Heart right ventricle (tissue), 16 donors: ENCODE results near the gene HOXD9. TPM values are rescaled to one million over a fixed set of nuclear protein-coding genes. Genes with fewer than 3 reads are reported as not detected.

Source experiments
- ATAC-seq, 8 donors: fragments of 200-7000 bp; cut with Tn5 transposase; one replicate each; pipeline ENCODE4 v1.9.1; 2020; ENCODE audit warnings: mild to moderate bottlenecking in 8 of 8, moderate library complexity in 8 of 8, moderate number of reproducible peaks in 1 of 8
- DNase-seq, 2 donors: peaks; one replicate each; pipeline ENCODE4 v3.0.0-alpha.2; 2020
- H3K27ac ChIP-seq, 10 donors: fragments of 200-600 bp; sonication (generic) in 2 of 10; one replicate each; pipeline versions ENCODE4 v1.5.0 to v1.8.0; 2020 to 2022; ENCODE audit warnings: mild to moderate bottlenecking in 3 of 10
- H3K27me3 ChIP-seq, 7 donors: fragments of 200-600 bp; one replicate each; pipeline ENCODE4 v1.8.0; 2021 to 2022; ENCODE audit warnings: mild to moderate bottlenecking in 2 of 7
- H3K36me3 ChIP-seq, 9 donors: fragments of 200-600 bp; sonication (generic) in 1 of 9; one replicate each; pipeline versions ENCODE4 v1.5.0 to v1.8.0; 2020 to 2022; ENCODE audit warnings: mild to moderate bottlenecking in 2 of 9
- H3K4me1 ChIP-seq, 9 donors: fragments of 200-600 bp; sonication (generic) in 1 of 9; one replicate each; pipeline versions ENCODE4 v1.5.0 to v1.8.0; 2020 to 2022; ENCODE audit warnings: mild to moderate bottlenecking in 4 of 9
- H3K4me3 ChIP-seq, 10 donors: fragments of 200-600 bp; sonication (generic) in 2 of 10; one replicate each; pipeline versions ENCODE4 v1.5.0 to v1.8.0; 2020 to 2022; ENCODE audit warnings: mild to moderate bottlenecking in 7 of 10, moderate library complexity in 2 of 10
- H3K9me3 ChIP-seq, 11 donors: fragments of 200-600 bp in 10 of 11; sonication (generic) in 2 of 11; one replicate each; pipeline versions ENCODE4 v1.5.0 to v1.8.0; 2013 to 2022; ENCODE audit warnings: mild to moderate bottlenecking in 2 of 11, control low read depth in 1 of 11, moderate library complexity in 1 of 11
- CTCF ChIP-seq, 9 donors: fragments of 200-600 bp; sonication (generic) in 2 of 9; IDR thresholded peaks; one replicate each; pipeline versions ENCODE4 v1.5.0 to v1.8.0; 2021 to 2022; ENCODE audit warnings: antibody characterized with exemption in 9 of 9, mild to moderate bottlenecking in 5 of 9, moderate library complexity in 1 of 9
- WGBS, 2 donors: extraction: QIAGEN DNeasy Blood & Tissue Kit; methylation state at CpG; one replicate each; pipeline ENCODE4 v1.1.7; 2013; ENCODE audit warnings: inconsistent platforms in 1 of 2; 5-methylcytosine and 5-hydroxymethylcytosine counted together
- intact Hi-C, 10 donors: fragments of 100-400 bp; cut with DNase I; formaldehyde crosslinking; loops; one replicate each; pipeline versions ENCODE4 v1.11.1 to v1.14.2; 2022
- polyA plus RNA-seq, 2 donors: library from polyadenylated mRNA; stranded (reverse); fragments of 200-250 nt; gene quantifications; one replicate each; pipeline ENCODE4 v1.2.3, GENCODE V29; 2013
- total RNA-seq, 10 donors: library from RNA; stranded (reverse); fragmentation: NEBNext Ultra II Directional in 3 of 10; extraction: Animal tissue kit (Norgen Biotek cat#: 25700) in 3 of 10; gene quantifications; one replicate each; pipeline versions ENCODE4 v1.2.1 to v1.2.4, GENCODE V29; 2021 to 2023
- donor health status: Arrhythmogenic right ventricular cardiomyopathy.
- donor health status: ischemic (EF 13 %, LVEDD 7.1; RV severe dilation, severe dysfunction).
- donor health status: healthy with polysubstance abuse.
- donor health status: DM: no; HTN: yes; CAD: no.
- donor health status: DM: no; HTN: no; CAD: no.
- donor health status: ischemic (EF 25% LVEDD 6.9; RV normal size, moderate dysfunction).
- donor health status: ischemic (EF 25% LVEDD 5.7; RV mildly dilated, moderate dysfunction).
- donor health status: healthy.
- donor health status: DM: yes; HTN: yes; CAD: no.
- donor health status: Ischemic cardiomyopathy.
- donor health status: ischemic (EF 35%, LVEDD 5.7; RV mildly dilated, moderate dysfunction).
- donor health status: nonischemic (EF 11% LVEDD 7.7; RV severe dilation, severe dysfunction).
- donor health status: DM: yes; HTN: yes; CAD: no.
- donor health status: PGD.
- donor health status: ischemic (EF 29% LVEDD 5.4; RV normal size, mild dysfunction).
- donor health status: nonischemic (EF 23%, LVEDD 6.1; RV moderate dilation, normal function).

The HOXD9 gene
- total and polyA plus RNA-seq, 12 donors = 0.15 to 0.29 (median 0.22) TPM; not detected in 8

- peaks cover 0 to 45% (median 11%) of the 10 kb centered on the region in 9 donors for H3K4me1 ChIP-seq
- intact Hi-C loops = loop anchor here in 2 of 10 donors (5.0 to 10.0 kb wide), 2 partner anchors 321 to 684 kb away; no protein-coding TSS in a partner anchor
- WGBS, 2 donors = 11 to 13% methylated on average over 15 of the region's 15 CpGs
- TF ChIP-seq CTCF (IDR thresholded peaks at IDR 0.05) = no peak
- no peak for ATAC-seq
- H3K27ac ChIP-seq = peak overlapping the region in 2 of 10 donors; percentile 43 to 80
- DNase-seq = no peak
- H3K9me3 ChIP-seq = no peaks in the 10 kb centered on the region
- H3K4me3 ChIP-seq = peak overlapping the region in 6 of 10 donors; percentile 35 to 51 (median 42)
- H3K27me3 ChIP-seq = peaks cover 40 to 99% (median 96%) of the 10 kb centered on the region in 7 donors
- no peaks in the 10 kb centered on the region for H3K36me3 ChIP-seq
Measured at GRCh38 chr2:176130957-176131847, 8.7 kb downstream of the HOXD9 start.

- no peak for TF ChIP-seq CTCF (IDR thresholded peaks at IDR 0.05)
- intact Hi-C loops = loop anchor here in 2 of 10 donors (5.0 to 10.0 kb wide), 2 partner anchors 320 to 683 kb away; no protein-coding TSS in a partner anchor
- 23 to 27% methylated on average over 4 of the region's 4 CpGs for WGBS, 2 donors
- H3K4me1 ChIP-seq = peaks cover 0 to 51% (median 14%) of the 10 kb centered on the region in 9 donors
- H3K36me3 ChIP-seq = no peaks in the 10 kb centered on the region
- peaks cover 46 to 99% (median 96%) of the 10 kb centered on the region in 7 donors for H3K27me3 ChIP-seq
- DNase-seq (no peak), ATAC-seq (no peak)
- H3K4me3 ChIP-seq = peak overlapping the region in 3 of 10 donors; percentile 2 to 51 (median 36)
- H3K9me3 ChIP-seq = no peaks in the 10 kb centered on the region
- peak overlapping the region in 1 of 10 donors; percentile 80 for H3K27ac ChIP-seq
Measured at GRCh38 chr2:176131848-176132158, 9.3 kb downstream of the HOXD9 start.

- DNase-seq = no peak
- WGBS, 2 donors = 9 to 16% methylated on average over 33 of the region's 33 CpGs
Measured at GRCh38 chr2:176132205-176133171, 10.0 kb downstream of the HOXD9 start.

More at GRCh38 chr2:176132205-176133171, 10.0 kb downstream of the HOXD9 start:
- Histone ChIP-seq H3K27ac (peak overlapping the region in 1 of 10 donors; percentile 0), H3K9me3 (no peaks in the 10 kb centered on the region), H3K4me1 (peaks cover 0 to 47% (median 16%) of the 10 kb centered on the region in 9 donors), H3K36me3 (no peaks in the 10 kb centered on the region), H3K4me3 (peak overlapping the region in 6 of 10 donors; percentile 2 to 51 (median 26)), H3K27me3 (peaks cover 52 to 99% (median 96%) of the 10 kb centered on the region in 7 donors)
- intact Hi-C loops = loop anchor here in 2 of 10 donors (5.0 to 10.0 kb wide), 2 partner anchors 320 to 682 kb away; no protein-coding TSS in a partner anchor
- no peak for TF ChIP-seq CTCF (IDR thresholded peaks at IDR 0.05)
- no peak for ATAC-seq
